Measurements from ENCODE around the gene CDH13.
A peak's percentile ranks its signal among the peaks of the same experiment; 100 is the strongest.

Gene CDH13

GRCh38 chr16:83351846-83352245 lies 725.1 kb downstream of the CDH13 start:
- DNase-seq (ENCODE audit: low read depth, low spot score), result no peak
- H3K4me3 ChIP-seq (ENCODE audit: low read length), result no peak overlapping the region

GRCh38 chr16:83353241-83353640 lies 726.5 kb downstream of the CDH13 start:
- DNase-seq (ENCODE audit: low read depth, low spot score), result no peak
- H3K4me3 ChIP-seq (ENCODE audit: low read length), result no peak overlapping the region

GRCh38 chr16:83354015-83354414 lies 727.2 kb downstream of the CDH13 start:
- DNase-seq (ENCODE audit: low read depth, low spot score), result no peak
- H3K4me3 ChIP-seq (ENCODE audit: low read length), result no peak overlapping the region

- DNase-seq (ENCODE audit: low read depth, low spot score), result no peak
- H3K4me3 ChIP-seq (ENCODE audit: low read length), result no peak overlapping the region
These were observed 728.9 kb downstream of the CDH13 start for GRCh38 chr16:83355570-83356218.

GRCh38 chr16:83356266-83356665 lies 729.5 kb downstream of the CDH13 start:
- peak; percentile 58 for DNase-seq (ENCODE audit: low read depth, low spot score)
- no peak overlapping the region for H3K4me3 ChIP-seq (ENCODE audit: low read length)

- no peak overlapping the region for H3K4me3 ChIP-seq (ENCODE audit: low read length)
- no peak for DNase-seq (ENCODE audit: low read depth, low spot score)
These were observed 730.2 kb downstream of the CDH13 start for GRCh38 chr16:83356986-83357385.

GRCh38 chr16:83363521-83363920 lies 736.8 kb downstream of the CDH13 start:
- H3K4me3 ChIP-seq (ENCODE audit: low read length), result no peak overlapping the region
- DNase-seq (ENCODE audit: low read depth, low spot score), result no peak

GRCh38 chr16:83365166-83365565 lies 738.4 kb downstream of the CDH13 start:
- H3K4me3 ChIP-seq (ENCODE audit: low read length), result no peak overlapping the region
- no peak for DNase-seq (ENCODE audit: low read depth, low spot score)

- no peak overlapping the region for H3K4me3 ChIP-seq (ENCODE audit: low read length)
- no peak for DNase-seq (ENCODE audit: low read depth, low spot score)
These were observed 739.5 kb downstream of the CDH13 start for GRCh38 chr16:83366228-83366627.

GRCh38 chr16:83374979-83375378 lies 748.2 kb downstream of the CDH13 start:
- DNase-seq (ENCODE audit: low read depth, low spot score), result no peak

GRCh38 chr16:83389751-83390150 lies 763.0 kb downstream of the CDH13 start:
- DNase-seq (ENCODE audit: low read depth, low spot score), result no peak
- no peak overlapping the region for H3K4me3 ChIP-seq (ENCODE audit: low read length)

More at GRCh38 chr16:83374979-83375378, 748.2 kb downstream of the CDH13 start:
- H3K4me3 ChIP-seq (ENCODE audit: low read length), result no peak overlapping the region

GRCh38 chr16:83390759-83391158 lies 764.0 kb downstream of the CDH13 start:
- H3K4me3 ChIP-seq (ENCODE audit: low read length), result no peak overlapping the region
- no peak for DNase-seq (ENCODE audit: low read depth, low spot score)

GRCh38 chr16:83392743-83393142 lies 766.0 kb downstream of the CDH13 start:
- H3K4me3 ChIP-seq (ENCODE audit: low read length), result no peak overlapping the region
- no peak for DNase-seq (ENCODE audit: low read depth, low spot score)

GRCh38 chr16:83393196-83393981 lies 766.6 kb downstream of the CDH13 start:
- no peak for DNase-seq (ENCODE audit: low read depth, low spot score)

GRCh38 chr16:83397601-83398291 lies 771.0 kb downstream of the CDH13 start:
- no peak overlapping the region for H3K4me3 ChIP-seq (ENCODE audit: low read length)
- DNase-seq (ENCODE audit: low read depth, low spot score), result no peak

More at GRCh38 chr16:83393196-83393981, 766.6 kb downstream of the CDH13 start:
- no peak overlapping the region for H3K4me3 ChIP-seq (ENCODE audit: low read length)

- no peak for DNase-seq (ENCODE audit: low read depth, low spot score)
- no peak overlapping the region for H3K4me3 ChIP-seq (ENCODE audit: low read length)
These were observed 773.5 kb downstream of the CDH13 start for GRCh38 chr16:83400234-83400633.

GRCh38 chr16:83402160-83402814 lies 775.5 kb downstream of the CDH13 start:
- no peak overlapping the region for H3K4me3 ChIP-seq (ENCODE audit: low read length)
- DNase-seq (ENCODE audit: low read depth, low spot score), result no peak

- H3K4me3 ChIP-seq (ENCODE audit: low read length), result no peak overlapping the region
- no peak for DNase-seq (ENCODE audit: low read depth, low spot score)
These were observed 776.2 kb downstream of the CDH13 start for GRCh38 chr16:83402967-83403366.

GRCh38 chr16:83403761-83404160 lies 777.0 kb downstream of the CDH13 start:
- DNase-seq (ENCODE audit: low read depth, low spot score), result no peak
- H3K4me3 ChIP-seq (ENCODE audit: low read length), result no peak overlapping the region

- H3K4me3 ChIP-seq (ENCODE audit: low read length), result no peak overlapping the region
- no peak for DNase-seq (ENCODE audit: low read depth, low spot score)
These were observed 777.5 kb downstream of the CDH13 start for GRCh38 chr16:83404261-83404660.
